HL-60/S4 (cell line): ENCODE measurements around the gene TRIM71.
"Not testable (repeated sequence)": the region's sequence is repeated elsewhere in the genome, so short reads cannot be mapped to it uniquely, and the experiment has no call there.

ENCODE experiments used
- in situ Hi-C: fragments of 300-500 bp; cut with MboI; formaldehyde crosslinking; loops from 2 replicates; pipeline ENCODE4 v1.14.3; 2022; ENCODE audit warnings: low sequenced_read_pairs

Gene TRIM71

DNA sequence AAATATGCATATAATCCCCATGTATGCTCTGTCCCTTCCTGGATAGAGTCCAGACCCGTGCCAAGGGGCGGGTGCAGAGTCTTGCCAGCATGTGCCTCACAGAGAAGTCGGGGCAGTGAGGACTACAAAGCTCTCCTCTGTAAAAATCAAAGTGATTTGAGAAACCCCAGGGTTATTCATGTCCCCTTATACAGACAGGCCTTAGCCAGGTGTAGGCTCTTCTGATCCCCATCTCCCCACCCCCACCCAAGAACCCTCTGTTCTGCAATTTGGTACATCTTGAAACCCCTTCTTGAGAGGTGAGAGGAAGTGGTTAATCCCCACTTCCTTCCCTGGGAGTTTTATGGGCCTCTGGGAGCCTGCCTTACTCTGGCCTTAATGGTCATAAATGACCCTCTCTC is 24.7 kb downstream of the TRIM71 start:
- in situ Hi-C loops, result no loop called here

DNA sequence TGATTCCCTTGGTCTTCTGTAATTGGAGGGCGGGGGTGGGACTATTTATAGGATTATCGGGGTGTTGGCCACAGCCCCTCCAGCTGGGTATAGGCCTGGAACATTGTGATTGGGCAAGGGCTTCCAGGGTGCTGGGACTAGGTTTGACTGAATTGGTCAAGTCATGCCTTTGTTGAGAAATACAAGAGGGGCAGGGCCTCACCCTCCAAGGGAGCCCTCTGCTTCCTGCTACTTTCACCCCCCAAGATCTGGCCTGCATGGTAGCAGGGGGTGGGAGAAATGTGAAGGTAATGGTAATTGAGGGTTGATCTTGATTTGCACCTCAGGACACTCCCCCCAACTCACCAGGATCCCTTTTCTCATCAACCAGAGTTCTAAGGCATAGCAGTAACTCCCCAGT is 25.2 kb downstream of the TRIM71 start:
- in situ Hi-C loops, result no loop called here

DNA sequence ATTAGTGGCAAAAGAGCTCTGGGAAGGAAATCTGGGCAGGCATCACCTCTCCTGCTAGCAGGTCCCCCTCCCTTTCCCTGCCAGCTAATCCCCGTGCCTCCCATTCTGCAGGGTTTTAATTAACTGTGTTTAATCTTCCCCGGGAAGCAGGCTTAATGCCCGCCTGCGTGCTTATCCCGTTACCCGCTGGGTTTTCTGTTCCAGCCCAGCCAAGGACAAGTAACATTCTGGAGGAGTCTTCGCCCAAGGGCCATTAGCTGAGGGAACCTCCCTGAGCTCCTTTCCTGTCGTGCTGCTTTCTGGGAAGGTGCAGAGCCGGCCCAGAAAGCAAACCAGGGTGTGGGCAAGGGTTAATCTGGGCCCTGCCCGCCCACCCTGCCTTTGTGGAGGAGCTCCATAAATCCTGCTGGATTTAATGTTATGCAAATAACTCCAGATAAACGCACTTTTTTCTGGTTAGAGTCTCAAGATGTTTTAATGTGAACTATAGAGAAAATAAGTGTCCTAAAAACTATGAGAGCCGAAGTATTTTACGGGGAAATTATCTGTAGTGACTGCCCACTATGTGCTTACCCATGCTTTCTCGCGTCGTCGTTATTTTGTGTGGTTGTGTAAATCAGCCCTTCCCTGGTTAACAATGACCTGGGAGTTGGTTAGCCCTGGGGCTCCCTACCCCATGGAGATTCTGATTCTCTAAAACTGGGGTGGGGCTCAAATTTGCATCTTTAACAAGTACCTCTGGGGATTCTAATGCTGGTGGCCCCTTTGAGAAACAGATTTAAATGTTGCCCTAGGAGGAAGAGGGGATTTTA is 25.9 kb downstream of the TRIM71 start:
- in situ Hi-C loops, result no loop called here

DNA sequence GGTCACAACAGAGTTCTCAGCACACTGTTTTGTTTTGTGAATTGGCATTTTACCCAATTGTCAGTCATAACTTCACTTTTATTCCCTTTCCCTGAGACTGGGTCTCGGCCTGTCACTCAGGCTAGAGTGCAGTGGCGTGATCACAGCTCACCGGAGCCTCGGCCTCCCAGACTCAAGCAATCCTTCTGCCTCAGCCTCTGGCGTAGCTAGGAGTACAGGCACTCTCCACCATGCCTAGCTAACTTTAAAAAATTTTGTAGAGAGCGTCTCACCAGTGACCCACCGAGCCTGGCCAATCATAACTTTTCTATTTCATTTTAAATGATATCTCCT is 26.5 kb downstream of the TRIM71 start:
- in situ Hi-C loops, result no loop called here

DNA sequence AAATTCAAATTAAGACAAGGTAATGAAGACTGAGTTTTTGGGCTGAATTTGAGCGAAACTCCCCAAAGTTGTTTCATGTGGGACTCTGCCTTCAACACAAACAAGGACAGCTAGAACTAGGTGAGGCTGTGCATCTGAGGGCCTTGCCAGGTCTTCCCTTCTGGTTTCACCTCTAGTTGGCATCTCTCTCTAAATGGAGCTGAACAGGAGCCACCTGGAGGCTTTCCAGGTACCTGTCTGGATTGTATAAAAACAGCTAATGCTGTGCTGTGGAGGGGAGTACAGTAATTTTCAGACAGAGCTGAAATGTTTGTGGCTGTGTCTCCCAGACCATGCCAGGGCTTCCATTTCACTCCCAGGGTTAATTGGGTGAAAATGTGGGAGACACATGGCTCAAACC is 27.1 kb downstream of the TRIM71 start:
- in situ Hi-C loops, result no loop called here

DNA sequence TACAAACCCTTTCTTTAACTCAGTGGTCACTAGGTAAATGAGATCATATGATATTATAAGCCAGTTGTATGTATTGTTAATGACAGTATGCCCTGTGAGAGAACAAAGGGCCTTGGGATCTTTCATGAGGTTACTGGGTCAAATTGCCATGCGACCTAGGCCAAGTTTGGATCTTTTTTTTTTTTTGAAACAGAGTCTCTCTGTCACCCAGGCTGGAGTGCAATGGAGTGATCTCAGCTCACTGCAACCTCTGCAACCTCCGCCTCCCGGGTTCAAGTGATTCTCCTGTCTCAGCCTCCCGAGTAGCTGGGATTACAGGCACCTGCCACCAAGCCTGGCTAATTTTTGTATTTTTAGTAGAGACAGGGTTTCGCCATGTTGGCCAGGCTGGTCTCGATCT is 27.7 kb downstream of the TRIM71 start:
- in situ Hi-C loops, result not testable (repeated sequence)

DNA sequence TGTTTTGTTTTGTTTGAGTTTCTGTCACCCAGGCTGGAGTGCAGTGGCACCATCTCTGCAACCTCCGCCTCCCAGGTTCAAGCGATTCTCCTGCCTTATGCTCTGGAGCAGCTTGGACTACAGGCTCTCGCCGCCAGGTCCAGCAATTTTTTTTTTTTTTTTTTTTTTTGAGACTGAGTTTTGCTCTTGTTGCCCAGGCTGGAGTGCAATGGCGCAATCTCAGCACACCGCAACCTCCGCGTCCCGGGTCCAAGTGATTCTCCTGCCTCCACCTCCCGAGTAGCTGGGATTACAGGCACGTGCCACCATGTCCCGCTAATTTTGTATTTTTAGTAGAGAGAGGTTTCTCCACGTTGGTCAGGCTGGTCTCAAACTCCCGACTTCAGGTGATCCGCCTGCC is 29.2 kb downstream of the TRIM71 start:
- in situ Hi-C loops, result not testable (repeated sequence)

DNA sequence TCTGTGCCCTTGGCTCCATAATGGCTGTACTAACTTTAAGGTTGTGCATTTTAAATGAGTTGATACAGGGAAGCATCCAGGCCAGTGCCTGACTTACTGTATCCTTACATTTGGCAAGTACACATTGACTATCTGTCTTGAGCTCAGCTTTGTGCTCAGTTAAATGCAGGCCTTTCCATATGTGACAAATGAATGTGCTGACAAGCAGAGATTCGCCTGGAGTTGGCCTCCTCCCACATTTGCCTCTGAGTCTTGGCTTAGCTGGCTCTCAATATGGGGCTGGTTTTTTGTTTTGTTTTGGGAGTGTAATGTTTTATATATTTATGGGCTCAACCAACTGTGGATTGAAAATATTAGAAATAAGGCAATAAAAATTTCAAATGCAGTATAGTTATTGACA is 29.7 kb downstream of the TRIM71 start:
- in situ Hi-C loops, result no loop called here

DNA sequence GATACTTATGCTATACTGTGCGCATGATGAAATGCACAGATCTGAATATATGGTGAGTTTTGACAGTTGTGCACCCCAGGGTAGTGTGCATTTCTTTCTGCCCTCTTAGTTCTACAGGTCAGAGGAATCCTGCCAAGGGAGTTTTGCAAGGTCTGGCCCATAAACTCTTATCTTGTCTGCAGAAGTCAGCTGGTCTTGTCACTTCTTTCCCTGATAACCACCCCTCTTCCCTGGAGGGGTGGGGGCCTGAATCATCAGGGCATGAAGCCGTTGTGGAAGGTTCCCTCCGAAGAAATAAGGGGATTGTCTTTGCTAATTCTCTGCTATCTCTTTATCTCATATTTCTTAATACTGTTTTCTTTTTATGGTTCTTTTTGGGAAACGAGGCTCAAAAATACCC is 30.4 kb downstream of the TRIM71 start:
- in situ Hi-C loops, result no loop called here

DNA sequence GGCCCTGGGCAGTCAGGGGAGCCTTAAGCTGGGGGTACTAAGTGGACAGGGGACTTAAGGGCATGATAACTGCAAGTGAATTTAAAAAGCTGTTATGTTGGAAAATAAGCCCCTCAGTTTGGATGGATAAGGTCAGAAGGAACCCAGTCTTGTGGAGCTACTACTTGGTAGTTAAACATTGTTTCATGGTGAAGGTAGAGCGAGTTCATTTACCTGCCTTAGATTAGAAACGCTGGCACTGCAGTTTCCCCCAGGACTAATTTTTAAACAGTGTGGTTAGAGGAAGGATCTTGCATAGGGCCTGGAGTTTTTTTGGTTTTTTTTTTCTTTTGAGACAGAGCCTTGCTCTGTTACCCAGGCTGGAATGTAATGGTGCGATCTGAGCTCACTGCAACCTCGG is 31.2 kb downstream of the TRIM71 start:
- in situ Hi-C loops, result no loop called here

DNA sequence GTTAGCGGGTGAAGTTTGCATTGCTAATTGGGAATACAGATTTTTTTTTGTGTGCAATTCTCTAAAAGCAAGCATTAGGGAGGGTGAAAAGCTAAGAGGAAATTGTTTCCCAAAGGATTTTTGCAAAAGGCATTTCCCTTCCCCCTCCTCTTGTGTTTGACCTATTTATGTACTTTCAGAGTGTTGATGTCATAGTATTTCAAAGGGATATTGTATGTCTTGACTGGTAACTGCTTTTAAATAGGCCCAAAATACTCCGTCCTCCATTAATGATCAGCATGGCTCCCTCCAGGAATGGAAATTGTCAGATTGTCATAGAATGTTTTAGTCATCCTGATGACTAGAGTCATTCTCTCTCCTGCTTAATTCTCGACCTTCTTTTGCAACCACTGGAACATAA is 32.4 kb downstream of the TRIM71 start:
- in situ Hi-C loops, result no loop called here

DNA sequence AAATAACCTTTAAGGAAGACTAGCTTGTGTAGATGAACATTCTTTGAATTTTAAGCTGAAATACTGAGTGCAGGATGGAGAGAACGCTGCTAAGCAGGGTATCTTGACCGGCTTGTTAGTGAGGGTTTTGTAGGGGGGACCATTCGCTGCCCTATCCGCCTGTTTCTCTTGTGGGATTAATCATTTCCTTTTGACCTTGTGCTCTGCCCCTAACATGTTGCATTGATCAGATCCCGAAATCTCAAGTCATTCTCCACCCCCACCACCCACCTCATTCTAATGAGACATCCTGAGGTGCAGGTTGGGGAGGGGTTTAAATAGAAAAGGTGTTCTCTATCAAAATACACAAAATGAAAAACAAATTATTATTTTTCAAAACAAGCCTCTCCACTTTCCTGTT is 32.8 kb downstream of the TRIM71 start:
- in situ Hi-C loops, result no loop called here

DNA sequence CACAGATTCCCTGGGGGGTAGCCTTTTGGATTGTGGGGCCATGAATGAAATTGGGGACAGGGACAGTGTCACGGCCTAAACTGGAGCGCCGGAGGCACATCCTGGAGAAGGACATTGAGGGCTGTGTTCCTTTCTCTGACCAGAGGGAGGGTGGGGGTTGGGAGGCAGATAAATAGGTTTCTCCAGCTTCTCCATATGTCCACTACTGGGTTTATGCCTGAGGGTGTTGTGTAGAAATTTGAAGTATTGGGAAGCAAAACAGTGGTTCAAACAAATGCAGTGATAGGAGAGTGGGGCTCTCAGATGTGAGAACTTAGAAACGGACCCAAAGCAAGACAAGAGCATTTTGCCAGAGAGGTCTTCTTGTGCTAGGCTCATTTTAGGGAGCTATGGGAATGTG is 34.3 kb downstream of the TRIM71 start:
- in situ Hi-C loops, result no loop called here

DNA sequence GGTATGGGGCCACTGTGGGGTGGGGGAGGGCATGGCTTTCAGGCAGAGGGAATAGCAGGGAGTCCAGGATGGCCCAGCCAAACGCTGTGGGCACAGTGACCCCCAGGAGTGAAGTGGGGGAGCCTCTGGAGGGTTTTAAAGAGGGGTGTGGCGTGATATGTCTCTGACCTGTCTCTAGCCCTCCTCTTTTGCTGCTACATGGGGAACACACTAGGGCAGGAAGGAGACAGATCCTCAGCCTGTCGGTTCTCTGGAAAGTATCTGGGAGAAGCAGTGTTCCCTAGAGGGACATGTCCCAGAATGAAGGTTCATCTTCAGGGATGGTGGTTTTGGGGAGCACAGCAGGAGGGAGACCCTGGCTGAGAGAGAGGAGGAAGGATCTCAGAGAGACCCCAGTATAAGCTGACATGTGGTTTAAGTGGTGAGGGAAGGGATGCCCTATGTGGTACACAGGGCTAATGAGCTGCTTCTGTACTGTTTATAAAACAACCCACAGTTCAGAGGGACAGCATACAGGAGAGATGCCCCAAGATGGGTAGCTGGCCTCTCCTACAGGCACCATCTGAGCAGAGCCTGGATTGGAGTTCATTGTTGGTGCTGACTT is 37.7 kb downstream of the TRIM71 start:
- in situ Hi-C loops, result no loop called here

DNA sequence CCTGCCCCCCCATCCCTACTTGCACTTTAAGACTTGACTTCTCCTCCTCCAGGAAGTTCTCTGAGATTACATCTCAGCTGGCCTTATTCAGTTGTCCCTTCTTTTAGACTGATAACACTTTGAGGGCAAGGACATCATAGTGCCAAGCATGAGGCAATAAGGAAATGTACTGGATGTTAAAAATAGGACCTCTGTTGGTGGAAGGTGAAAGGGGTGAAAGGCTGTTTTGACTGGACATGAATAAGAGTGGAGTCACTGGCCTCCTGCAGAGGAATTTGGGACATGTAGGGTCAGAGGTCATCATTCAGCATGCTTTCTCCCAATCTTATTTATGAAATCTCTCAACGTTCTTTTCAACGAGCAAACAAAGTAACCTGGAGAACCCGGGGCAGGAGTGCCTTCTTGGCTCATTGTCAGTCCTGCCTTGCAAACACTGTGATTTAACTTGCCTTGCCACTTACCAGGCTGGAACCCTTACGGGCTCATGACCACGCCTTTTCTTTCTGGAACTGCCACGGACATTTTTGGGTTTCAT is 38.6 kb downstream of the TRIM71 start:
- in situ Hi-C loops, result no loop called here

DNA sequence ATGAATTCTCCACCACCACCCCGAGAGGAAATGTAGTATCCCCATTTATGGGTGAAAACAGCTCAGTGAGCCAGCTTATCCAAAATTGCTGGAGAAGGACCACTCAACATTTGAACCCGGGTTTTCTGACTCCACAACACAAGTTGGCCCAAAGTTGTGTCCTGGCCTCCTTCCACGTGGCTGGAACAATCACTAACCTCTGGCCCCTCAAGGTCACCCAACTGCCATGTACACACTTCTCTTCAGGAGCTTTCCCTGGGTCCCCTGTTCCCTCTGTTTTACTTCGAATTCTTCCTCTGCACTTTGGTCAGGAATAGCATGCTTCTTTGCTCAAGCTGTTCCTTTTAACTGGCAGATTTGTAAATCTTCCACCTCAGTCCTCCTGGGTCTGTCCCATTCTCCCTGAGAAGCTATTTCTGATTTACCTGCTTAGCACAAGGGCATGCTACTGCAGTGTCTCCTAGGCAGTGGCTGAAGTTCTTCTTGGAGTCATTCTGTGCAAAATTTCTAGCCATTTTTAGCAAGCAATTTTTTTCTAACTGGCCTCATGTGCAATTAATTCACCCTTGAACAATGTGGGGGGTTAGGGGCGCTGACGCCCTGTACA is 39.2 kb downstream of the TRIM71 start:
- in situ Hi-C loops, result no loop called here

DNA sequence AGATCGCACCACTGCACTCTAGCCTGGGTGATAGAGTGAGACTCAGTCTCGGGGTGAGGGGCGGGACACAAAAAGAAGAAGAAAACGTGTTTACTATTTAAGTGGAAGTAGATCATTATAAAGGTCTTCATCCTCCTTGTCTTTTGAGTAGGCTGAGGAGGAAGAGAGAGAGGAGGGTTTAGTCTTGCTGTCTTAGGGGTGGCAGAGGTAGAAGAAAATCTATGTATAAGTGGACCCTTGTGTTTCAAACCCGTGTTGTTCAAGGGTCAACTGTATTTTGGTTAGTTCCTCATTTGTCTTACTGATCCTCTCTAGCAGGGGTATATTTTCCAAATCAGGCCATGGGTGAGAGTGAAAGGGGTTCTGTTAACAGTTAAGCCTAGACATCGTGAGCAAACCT is 40.1 kb downstream of the TRIM71 start:
- in situ Hi-C loops, result no loop called here

DNA sequence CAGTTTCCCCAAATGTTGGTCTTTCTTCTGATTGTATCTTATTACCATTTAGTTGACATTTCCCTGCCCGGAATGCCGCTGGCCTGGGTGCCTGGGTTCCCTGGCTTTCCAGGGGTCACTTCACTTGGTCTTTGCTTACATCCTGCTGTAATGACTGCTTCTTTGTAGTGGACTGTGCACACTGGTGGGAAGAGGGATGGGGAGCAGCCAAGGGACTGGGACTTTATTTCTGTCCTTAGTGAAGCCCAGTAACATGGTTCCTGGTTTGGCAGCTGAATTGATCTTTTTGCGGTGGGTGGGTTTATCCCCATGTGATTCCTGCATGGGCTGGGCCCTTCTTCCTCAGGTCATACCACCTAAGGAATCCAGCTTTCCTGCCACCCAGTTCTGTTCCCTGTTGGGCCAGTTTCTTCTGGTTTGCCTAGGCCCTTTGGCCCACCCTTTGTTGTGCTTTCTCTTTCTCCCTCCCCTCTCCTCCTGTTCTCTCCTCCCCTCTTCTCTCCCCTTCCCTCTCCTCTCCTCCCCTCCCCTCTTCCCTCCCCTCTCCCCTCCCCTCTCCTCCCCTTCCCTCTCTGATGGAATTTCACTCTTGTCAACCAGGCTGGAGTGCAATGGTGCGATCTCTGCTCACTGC is 41.9 kb downstream of the TRIM71 start:
- in situ Hi-C loops, result no loop called here

DNA sequence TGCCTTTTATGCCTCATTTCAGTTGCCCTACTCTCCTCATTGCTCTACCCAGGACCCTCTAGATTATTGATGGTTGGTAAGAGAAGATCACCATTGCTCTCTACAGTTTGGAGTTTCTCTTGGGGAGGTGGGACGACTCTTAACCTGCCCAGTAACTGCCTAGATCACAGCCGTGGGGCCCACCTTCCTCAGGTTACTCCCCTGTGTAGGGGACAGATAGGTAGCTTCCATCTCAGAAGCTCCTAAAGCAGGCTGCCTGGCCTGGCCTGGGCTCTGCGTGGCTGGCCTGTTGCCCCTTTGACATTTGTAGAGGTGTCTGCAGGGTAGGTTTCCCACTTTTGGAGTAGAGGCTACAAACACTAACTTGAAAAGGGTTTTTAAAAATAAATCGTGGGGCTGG is 42.7 kb downstream of the TRIM71 start:
- in situ Hi-C loops, result no loop called here

DNA sequence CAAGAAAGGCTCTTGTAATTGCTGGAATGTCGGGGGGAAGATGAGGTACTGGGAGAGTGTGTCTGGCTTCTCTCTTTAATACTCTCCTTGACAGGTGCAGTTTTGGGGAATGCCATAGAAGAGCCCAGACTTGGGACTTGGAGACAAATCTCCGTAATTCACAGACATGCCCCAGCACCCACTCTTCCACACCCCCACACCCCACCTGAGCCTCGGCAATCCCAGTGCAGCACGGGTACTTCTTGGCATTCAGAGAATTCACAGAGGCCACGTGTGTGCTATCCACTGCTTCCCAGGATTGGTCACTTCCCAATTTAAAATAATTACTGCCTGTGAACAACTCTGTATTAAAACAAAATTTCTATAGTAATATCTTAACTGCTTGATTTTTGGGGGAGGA is 43.9 kb downstream of the TRIM71 start:
- in situ Hi-C loops, result no loop called here

DNA sequence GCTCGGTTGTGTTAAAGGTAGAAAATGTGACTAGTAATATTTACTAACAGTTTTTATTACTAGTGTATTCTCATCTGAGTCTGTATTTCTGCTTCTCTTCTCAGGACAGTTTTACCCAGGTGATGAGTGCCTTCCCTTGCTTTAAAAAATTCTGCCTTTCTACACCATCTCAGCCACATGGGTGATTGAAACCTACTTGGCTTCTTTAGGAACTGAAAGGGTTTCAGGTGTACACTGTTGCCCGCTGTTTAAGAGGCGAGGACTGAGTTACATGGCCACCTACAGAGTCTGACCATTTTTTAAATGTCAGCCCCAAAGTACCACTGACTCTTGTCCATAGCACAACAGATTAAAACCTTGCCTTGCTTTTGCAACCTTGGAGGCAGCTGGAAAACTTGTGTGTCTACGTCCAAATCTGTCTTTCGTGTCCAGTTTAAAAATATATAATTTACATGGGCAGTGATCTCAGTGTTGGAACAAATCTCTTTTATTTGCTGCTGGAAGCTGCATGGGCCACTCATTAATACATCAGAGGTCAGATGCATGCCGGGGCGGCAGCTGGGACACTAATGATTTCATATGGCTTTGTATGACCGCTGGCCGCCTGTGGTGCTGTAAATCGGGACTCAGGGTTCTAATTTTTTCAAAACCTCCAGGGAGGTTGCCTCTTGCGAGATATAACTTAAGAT is 44.6 kb downstream of the TRIM71 start:
- in situ Hi-C loops, result no loop called here
